ENCODE data around the gene PPY.

DNA sequence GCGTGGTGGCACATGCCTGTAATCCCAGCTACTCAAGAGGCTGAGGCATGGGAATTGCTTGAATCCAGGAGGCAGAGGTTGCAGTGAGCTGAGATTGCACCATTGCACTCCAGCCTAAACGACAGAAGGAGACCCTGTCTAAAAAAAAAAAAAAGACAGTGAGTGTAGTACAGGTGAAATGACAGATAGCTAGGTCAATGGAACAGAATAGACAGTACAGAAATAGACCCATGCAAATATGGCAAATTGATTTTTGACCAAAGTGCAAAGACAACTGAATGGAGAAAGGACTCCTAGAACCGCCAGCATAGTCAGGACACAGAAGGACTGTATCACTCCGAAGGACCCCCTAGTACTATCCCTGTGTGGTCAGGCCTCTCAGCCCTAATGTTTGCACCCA, 28.1 kb upstream of the PPY start:
- TF ChIP-seq CTCF (conservative IDR thresholded peaks at IDR 0.05) = no peak
- TF ChIP-seq ZFX (IDR thresholded peaks at IDR 0.05) = no peak
